Measurements from ENCODE around the gene ILF3.

The ILF3 gene

DNA sequence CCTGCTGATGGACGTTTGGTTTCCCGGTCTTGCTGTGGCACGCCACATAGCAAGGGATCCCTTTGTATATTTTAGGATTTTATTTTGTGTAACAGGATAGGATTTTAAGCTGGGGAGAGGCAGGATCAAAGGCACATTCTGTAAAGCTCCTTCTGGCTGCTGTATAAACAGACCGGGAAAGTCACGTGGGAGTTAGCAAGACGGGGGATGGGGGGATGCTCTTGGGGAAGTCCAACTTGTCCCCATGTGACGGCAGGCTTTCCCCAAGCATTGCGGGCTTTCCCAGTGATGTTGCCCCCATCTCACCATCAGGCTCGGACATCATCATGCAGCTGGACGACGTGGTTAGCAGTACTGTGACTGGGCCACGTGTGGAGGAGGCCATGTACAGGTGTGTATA lies 52.8 kb downstream of the ILF3 start:
- DNase-seq, result no peak

- no peak for DNase-seq
Measured at GRCh38 chr19:10707440-10707839, 53.3 kb downstream of the ILF3 start.

GRCh38 chr19:10708291-10708690 lies 54.1 kb downstream of the ILF3 start:
- no peak for DNase-seq

DNA sequence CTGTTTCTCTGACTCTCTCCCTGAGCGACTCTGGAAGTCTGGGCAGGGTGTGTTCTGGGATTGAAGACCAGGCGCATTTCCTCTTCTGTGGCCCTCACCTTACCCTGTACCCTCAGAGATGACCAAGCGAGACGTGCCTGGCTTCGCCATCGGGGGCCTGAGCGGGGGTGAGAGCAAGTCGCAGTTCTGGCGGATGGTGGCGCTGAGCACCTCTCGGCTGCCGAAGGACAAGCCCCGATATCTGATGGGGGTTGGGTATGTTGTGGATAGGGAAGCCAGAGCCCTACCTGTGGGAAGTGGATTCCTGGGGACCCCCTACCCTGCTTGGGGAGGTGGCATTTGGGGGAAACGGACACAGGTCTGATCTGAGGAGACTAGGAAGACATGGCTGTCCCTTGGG lies 57.9 kb downstream of the ILF3 start:
- no peak for DNase-seq

GRCh38 chr19:10712754-10713153 lies 58.6 kb downstream of the ILF3 start:
- DNase-seq, result no peak

DNA sequence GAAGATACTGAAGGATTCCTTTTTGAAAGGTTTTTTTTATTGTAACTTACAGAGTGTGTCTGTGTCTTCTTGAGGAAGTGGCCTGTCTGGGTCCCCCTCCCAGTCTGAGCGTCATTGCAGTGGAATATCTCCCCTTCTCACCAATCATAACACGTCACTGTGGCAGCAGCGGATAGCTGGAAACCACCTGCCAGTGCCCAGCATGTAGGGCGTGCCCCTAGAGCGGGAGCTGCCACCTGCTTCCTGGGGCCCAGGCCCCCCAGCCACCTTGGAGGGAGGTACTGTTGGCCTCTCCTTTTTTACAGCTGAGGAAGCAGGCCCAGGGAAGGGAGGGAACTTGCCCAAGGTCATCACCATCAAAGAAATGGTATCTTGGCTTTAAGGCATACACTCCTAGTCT lies 59.2 kb downstream of the ILF3 start:
- no peak for DNase-seq

DNA sequence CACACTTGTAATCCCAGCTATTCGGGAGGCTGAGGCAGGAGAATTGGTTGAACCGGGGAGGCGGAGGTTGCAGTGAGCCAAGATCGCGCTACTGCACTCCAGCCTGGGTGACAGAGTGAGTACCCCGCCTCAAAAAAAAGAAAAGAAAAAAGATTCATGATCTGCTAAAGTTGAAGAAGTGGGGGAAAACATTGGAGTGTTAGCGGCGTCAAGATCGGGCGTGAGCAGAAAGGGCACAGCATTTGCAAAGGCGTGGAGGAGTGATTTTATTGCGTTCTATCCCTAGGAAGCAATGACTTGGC lies 62.9 kb downstream of the ILF3 start:
- DNase-seq, result no peak

GRCh38 chr19:10717356-10718204 lies 63.4 kb downstream of the ILF3 start, which contains the start of gene DNM2:
Gene DNM2, plus strand, starts transcription at chr19:10718079. Its CDS starts 164 bp downstream, at chr19:10718243.
- DNase-seq, result peak; percentile 96 to 99

DNA sequence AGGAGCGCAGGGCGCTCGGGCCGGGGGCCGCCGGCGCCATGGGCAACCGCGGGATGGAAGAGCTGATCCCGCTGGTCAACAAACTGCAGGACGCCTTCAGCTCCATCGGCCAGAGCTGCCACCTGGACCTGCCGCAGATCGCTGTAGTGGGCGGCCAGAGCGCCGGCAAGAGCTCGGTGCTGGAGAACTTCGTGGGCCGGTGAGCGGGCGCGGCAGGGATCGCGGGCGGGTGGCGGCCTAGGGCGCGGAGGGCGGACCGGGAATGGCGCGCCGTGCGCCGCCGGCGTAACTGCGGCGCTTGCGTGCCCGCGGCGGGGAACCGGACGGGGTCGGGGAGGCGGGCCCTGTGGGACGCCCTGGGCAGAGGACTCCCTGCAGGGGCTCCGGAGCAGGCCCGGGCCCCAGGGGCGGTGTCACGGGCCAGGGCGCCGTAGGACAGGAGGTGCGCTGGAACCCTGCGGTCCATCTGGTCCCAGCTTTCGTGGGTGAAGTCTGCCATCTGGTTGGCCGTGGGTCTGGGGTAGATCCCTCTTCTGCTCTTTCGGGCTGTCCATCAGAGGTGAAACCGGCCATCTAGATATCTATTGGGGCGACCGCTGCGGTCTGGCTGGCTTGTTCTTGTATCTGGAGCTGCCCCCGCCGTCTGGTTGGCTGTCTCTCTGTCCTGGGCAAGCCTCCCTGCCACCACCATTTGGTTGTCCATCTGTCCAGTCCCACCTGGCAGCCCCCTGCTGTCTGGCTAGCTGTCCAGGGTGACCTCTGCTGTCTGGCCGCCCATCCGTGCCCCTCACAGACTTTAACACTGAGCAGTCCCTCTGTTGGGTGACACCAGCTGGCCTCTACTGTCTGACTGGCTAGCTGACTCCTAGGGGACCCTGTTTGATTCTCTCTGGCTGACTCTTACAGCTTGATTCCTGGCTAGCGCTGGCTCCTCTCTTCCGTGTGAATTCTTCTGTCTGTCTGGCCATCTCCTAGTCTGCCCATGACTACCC lies 64.4 kb downstream of the ILF3 start:
- DNase-seq, result no peak

GRCh38 chr19:10719466-10719961 lies 65.4 kb downstream of the ILF3 start:
- DNase-seq, result no peak

GRCh38 chr19:10720607-10721125 lies 66.5 kb downstream of the ILF3 start:
- DNase-seq, result no peak

DNA sequence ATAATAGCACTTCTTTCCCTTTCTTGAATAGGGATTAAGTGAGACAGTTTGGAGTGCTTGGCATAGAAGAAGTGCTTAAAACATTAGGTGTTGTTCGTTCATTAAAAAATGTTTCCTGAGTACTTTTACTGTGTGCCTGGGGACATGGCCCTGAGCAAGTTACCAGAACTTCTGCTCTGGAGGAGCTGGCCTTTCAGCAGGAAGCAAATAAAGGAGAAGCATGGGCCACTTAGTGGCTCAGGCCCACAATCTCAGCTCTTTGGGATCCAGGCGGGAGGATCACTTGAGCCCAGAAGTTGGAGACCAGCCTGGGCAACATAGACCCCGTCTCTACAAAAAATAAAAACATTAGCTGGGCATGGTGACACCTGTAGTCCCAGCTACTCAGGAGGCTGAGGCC lies 69.4 kb downstream of the ILF3 start:
- no peak for DNase-seq

DNA sequence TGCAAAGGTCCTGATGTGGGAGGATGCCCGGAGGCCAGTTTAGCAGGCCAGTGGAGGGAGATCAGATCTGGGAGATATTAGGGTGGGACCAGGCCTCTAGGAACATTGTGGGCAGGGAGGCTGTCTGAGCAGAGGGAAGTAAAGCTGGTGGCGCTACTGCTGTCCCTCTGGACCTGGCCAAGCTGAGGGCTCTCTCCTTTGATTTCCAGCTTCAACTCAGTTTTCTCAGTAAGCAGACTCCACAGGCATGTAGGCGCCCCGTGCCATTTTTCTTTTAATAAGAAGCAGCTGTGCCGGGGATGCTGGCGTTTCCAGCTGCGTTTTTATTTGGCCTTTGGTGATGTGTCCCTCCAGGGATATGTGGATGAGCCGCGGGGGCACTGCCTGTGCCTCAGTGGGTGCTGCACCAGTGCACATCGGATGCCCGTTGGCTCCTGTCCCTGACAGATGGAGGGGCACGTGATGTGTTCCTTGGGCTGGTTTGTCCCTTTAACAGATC lies 70.5 kb downstream of the ILF3 start:
- DNase-seq, result no peak

DNA sequence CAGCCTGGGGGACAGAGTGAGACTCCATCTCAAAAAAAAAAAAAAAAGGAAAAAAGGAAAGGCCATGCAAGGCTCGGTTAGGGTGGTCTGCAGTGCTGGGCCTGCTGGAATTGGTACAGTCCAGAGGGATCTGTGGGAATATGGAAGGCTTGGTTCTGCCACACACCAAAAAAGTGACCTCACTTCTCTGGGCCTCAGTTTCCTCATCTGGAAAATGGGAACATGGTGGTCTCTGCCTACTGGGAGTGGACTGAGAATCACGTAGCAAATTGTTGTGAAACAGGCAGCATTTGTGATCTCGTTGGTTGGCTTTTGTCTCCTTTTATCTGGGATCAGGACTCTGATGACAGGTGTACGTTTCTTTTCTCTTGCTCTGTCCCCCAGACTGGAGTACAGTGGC lies 71.3 kb downstream of the ILF3 start:
- no peak for DNase-seq

GRCh38 chr19:10726268-10726667 lies 72.1 kb downstream of the ILF3 start:
- no peak for DNase-seq

GRCh38 chr19:10727685-10728201 lies 73.6 kb downstream of the ILF3 start:
- no peak for DNase-seq

DNA sequence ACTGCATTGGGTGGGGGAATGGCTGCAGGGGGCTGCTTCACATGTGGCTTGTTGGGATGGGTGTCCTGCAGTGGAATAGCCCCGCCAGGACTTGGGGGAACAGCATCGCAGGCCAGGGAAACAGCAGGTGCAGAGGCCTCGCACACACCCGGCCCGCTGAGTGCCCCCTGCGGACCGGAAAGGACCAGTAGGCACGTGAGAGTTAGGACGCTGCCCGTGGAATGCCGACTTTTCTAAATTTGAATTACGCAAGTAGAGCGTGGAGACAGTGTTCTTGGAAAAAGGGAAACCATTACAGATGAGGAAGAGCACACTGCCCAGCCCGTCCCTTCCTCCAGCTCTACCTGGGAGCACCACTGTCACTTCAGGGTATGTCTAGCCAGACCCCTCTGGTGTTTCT lies 75.3 kb downstream of the ILF3 start:
- DNase-seq, result no peak

- DNase-seq, result no peak
Measured at GRCh38 chr19:10730932-10731331, 76.8 kb downstream of the ILF3 start.

- DNase-seq, result no peak
Measured at GRCh38 chr19:10735741-10736140, 81.6 kb downstream of the ILF3 start.

GRCh38 chr19:10736189-10736588 lies 82.0 kb downstream of the ILF3 start:
- no peak for DNase-seq

- DNase-seq, result no peak
Measured at GRCh38 chr19:10736916-10737551, 82.9 kb downstream of the ILF3 start.

DNA sequence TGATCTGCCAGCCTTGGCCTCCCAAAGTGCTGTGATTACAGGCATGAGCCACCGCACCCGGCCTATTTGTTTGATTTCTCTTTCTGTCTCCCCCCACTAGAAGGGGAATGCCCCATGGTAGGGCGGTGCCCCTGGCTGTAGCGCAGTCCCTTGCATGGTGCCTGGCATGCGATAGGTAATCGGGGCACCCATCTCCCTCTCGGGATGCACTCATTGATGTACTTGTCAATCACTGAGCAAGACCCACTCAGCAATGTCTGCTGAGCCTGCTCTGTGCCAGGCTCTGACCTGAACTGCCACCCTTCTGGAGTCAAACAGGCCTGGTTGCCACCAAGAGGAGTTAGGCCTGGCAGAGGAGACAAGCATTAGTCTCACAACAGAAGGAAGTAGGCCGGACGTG lies 83.6 kb downstream of the ILF3 start:
- no peak for DNase-seq

- no peak for DNase-seq
Measured at GRCh38 chr19:10740798-10741197, 86.7 kb downstream of the ILF3 start.
